ENCODE data around the gene JPH4. TPM values are rescaled to one million over a fixed set of nuclear protein-coding genes. Genes with fewer than 3 reads are reported as not detected.

Gene JPH4
- polyA plus RNA-seq, 1 of the 3 experiments (the other 2 are of a cell fraction), result 8.7 TPM

DNA sequence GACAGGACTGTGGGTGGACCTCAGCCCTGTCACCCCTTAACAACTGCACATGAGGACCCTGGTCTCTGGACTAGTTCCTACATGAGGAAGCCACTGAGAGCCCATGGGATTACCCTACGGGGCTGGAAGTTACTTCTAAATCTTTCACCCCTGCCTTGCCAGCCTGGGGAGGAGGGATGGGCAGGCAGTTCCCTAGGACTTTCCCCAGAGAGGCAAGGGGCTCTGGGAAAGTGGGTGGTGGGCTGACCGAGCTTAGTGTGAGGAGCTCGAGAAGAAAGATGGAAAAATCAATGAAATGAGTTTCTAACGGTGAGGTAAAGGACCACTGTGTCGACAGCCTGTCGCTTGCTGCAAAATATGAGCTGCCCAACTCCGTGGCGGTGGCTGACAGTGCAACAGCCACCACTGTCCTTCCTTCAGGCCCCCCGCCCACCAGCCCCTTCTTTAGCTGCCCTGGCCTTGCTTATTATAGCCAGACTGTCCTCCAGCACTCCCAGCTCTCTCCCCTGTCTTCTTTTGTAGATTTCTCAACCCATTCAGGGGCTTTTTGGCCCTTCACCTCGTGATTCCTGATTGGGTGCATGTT, 32.0 kb downstream of the JPH4 start:
- POLR2A ChIA-PET, result no interaction called here

DNA sequence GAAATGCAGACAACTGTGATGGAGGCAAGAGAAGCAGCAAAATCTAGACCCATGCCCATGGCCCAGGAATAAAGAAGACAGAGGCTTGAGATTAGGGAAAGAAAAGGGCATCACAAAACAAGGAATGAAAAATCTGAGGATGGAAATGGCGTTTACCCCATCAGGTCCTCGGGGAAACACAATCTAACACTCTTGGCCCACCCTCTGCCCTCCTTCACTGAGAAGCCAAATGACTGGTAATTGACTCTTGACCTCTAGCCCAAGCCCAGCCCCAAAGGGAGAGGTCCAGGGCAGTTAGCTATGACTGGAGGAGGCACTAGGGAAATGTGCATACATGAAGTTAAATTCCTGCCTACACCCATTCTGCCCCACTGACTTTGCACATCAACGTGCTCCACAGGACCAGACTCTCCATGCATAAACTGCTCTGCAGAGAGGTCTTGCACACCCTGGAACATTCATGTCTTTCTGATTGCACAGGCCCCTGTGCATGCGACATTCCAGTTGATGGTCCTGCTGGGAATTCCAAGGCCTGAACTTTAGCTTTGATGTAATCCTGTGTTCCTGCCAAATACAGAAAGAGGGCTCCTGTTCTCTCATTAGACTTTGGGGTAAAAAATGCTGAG, 32.7 kb downstream of the JPH4 start:
- Histone ChIP-seq H3K27me3 (ENCODE audit: insufficient read depth) (no peaks in the 10 kb centered on the region), H3K9ac (no peak overlapping the region), H3K27ac (ENCODE audit: low read depth in 2 of 2, low read length in 1 of 2) (no peak overlapping the region), H3K4me3 (ENCODE audit: low read depth in 2 of 2, low read length in 1 of 2) (no peak overlapping the region), H3K9me2 (no peaks in the 10 kb centered on the region), H3K36me3 (replicated peaks in 1 of 2; ENCODE audit: control insufficient read depth in 1 of 2, insufficient read depth in 2 of 2, low read length in 1 of 2) (peaks cover 0 to 6% of the 10 kb centered on the region in 2 experiments), H2AFZ (ENCODE audit: low read depth) (no peak overlapping the region), H3F3A (replicated peaks; ENCODE audit: insufficient read depth) (no peaks in the 10 kb centered on the region), H4K20me1 (ENCODE audit: insufficient read depth) (no peaks in the 10 kb centered on the region), H3K79me2 (ENCODE audit: insufficient read depth) (no peaks in the 10 kb centered on the region), H3K4me2 (no peak overlapping the region), H3K9me3 (no peaks in the 10 kb centered on the region), H3K4me1 (ENCODE audit: control insufficient read depth in 1 of 2, insufficient read depth in 2 of 2, low read depth in 1 of 2, low read length in 1 of 2) (peaks cover 0 to 25% of the 10 kb centered on the region in 2 experiments; a peak in 2 of 4 replicates)
- WGBS (ENCODE audit: low lambda C conversion rate), result 86% methylated on average over 4 of the region's 4 CpGs
- ChIA-PET POLR2A (interaction anchor here (1.0 kb wide), 1 partner anchor 8 kb away, joined by 3 read pairs; no protein-coding TSS in a partner anchor), CTCF (interaction anchor here (0.9 to 11.3 kb wide), 4 partner anchors 15 to 66 kb away, joined by 3 to 276 read pairs (median 46); no protein-coding TSS in a partner anchor)
- DNase-seq, result no peak
- TF ChIP-seq EP300 (IDR thresholded peaks at IDR 0.05; ENCODE audit: borderline replicate concordance in 1 of 2, low read depth in 1 of 2, low read length in 1 of 2), result no peak
- no peak for TF ChIP-seq SMC3 (IDR thresholded peaks at IDR 0.05; ENCODE audit: low read depth, low read length)
- TF ChIP-seq JUND (IDR thresholded peaks at IDR 0.05), result no peak
- no peak for TF ChIP-seq FOXJ3 (CRISPR knock-in tag; IDR thresholded peaks at IDR 0.05)
- TF ChIP-seq TCF12 (IDR thresholded peaks at IDR 0.05), result no peak
- TF ChIP-seq, protein P1, sequence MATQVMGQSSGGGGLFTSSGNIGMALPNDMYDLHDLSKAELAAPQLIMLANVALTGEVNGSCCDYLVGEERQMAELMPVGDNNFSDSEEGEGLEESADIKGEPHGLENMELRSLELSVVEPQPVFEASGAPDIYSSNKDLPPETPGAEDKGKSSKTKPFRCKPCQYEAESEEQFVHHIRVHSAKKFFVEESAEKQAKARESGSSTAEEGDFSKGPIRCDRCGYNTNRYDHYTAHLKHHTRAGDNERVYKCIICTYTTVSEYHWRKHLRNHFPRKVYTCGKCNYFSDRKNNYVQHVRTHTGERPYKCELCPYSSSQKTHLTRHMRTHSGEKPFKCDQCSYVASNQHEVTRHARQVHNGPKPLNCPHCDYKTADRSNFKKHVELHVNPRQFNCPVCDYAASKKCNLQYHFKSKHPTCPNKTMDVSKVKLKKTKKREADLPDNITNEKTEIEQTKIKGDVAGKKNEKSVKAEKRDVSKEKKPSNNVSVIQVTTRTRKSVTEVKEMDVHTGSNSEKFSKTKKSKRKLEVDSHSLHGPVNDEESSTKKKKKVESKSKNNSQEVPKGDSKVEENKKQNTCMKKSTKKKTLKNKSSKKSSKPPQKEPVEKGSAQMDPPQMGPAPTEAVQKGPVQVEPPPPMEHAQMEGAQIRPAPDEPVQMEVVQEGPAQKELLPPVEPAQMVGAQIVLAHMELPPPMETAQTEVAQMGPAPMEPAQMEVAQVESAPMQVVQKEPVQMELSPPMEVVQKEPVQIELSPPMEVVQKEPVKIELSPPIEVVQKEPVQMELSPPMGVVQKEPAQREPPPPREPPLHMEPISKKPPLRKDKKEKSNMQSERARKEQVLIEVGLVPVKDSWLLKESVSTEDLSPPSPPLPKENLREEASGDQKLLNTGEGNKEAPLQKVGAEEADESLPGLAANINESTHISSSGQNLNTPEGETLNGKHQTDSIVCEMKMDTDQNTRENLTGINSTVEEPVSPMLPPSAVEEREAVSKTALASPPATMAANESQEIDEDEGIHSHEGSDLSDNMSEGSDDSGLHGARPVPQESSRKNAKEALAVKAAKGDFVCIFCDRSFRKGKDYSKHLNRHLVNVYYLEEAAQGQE (IDR thresholded peaks at IDR 0.05; ENCODE audit: low read depth, low read length), result no peak

More for the DNA sequence above, 32.0 kb downstream of the JPH4 start:
- Histone ChIP-seq H3K4me2 (no peak overlapping the region), H3K9ac (no peak overlapping the region), H3K36me3 (replicated peaks in 1 of 2; ENCODE audit: control insufficient read depth in 1 of 2, insufficient read depth in 2 of 2, low read length in 1 of 2) (peaks cover 0 to 6% of the 10 kb centered on the region in 2 experiments), H2AFZ (ENCODE audit: low read depth) (no peak overlapping the region), H4K20me1 (ENCODE audit: insufficient read depth) (no peaks in the 10 kb centered on the region), H3K79me2 (ENCODE audit: insufficient read depth) (no peaks in the 10 kb centered on the region), H3K27ac (ENCODE audit: low read depth in 2 of 2, low read length in 1 of 2) (no peak overlapping the region), H3K4me1 (ENCODE audit: control insufficient read depth in 1 of 2, insufficient read depth in 2 of 2, low read depth in 1 of 2, low read length in 1 of 2) (peaks cover 0 to 25% of the 10 kb centered on the region in 2 experiments; a peak in 2 of 4 replicates), H3K9me3 (no peaks in the 10 kb centered on the region), H3F3A (replicated peaks; ENCODE audit: insufficient read depth) (no peaks in the 10 kb centered on the region), H3K27me3 (ENCODE audit: insufficient read depth) (no peaks in the 10 kb centered on the region), H3K4me3 (ENCODE audit: low read depth in 2 of 2, low read length in 1 of 2) (no peak overlapping the region), H3K9me2 (no peaks in the 10 kb centered on the region)
- no peak for DNase-seq
- 83% methylated on average over 10 of the region's 10 CpGs for WGBS (ENCODE audit: low lambda C conversion rate)
- TF ChIP-seq SIN3A (IDR thresholded peaks at IDR 0.05; ENCODE audit: borderline replicate concordance, low read depth, low read length) (no peak), YY1 (IDR thresholded peaks at IDR 0.05; ENCODE audit: low read depth) (no peak)
- TF ChIP-seq, protein P2, sequence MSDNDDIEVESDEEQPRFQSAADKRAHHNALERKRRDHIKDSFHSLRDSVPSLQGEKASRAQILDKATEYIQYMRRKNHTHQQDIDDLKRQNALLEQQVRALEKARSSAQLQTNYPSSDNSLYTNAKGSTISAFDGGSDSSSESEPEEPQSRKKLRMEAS (IDR thresholded peaks at IDR 0.05; ENCODE audit: low read depth), result no peak
- CTCF ChIA-PET, result interaction anchor here (0.9 to 11.3 kb wide), 4 partner anchors 14 to 66 kb away, joined by 3 to 276 read pairs (median 46); no protein-coding TSS in a partner anchor
